GM21447 (cell line): ENCODE results near the gene HERC3.

Experiments used
- ATAC-seq: cut with Tn5 transposase; IDR thresholded peaks from one replicate; pipeline ENCODE4 v1.9.1; 2021; ENCODE audit not compliant: unreplicated experiment

The HERC3 gene

GRCh38 chr4:88744609-88745008 is 152.3 kb downstream of the HERC3 start:
- ATAC-seq = no peak

- ATAC-seq = no peak
Measured at GRCh38 chr4:88745175-88745574, 152.9 kb downstream of the HERC3 start.

- no peak for ATAC-seq
Measured at GRCh38 chr4:88745581-88746163, 153.4 kb downstream of the HERC3 start.

- ATAC-seq = no peak
Measured at GRCh38 chr4:88746206-88746605, 153.9 kb downstream of the HERC3 start.

- ATAC-seq = no peak
Measured at GRCh38 chr4:88747351-88747750, 155.1 kb downstream of the HERC3 start.

- ATAC-seq = no peak
Measured at GRCh38 chr4:88750369-88750768, 158.1 kb downstream of the HERC3 start.

- no peak for ATAC-seq
Measured at GRCh38 chr4:88751258-88752075, 159.2 kb downstream of the HERC3 start.

DNA sequence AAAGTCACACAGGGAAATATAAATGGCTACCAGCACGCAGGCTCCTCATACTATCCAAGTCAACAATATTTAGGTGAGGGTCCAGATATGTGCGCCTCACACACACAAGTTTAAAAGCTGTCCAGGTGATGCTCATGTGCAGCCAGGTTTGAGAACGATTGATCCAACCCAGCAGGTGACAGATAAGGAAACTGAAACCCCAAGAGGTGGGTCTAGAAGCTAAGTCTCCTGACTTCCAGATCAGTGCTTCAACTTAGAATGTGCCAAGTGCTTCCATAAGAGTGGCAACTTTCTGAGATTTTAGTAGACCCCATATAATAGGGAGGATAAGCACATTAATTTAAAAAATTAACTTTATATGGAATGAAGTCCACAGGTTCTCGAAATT is 159.8 kb downstream of the HERC3 start:
- ATAC-seq = no peak

DNA sequence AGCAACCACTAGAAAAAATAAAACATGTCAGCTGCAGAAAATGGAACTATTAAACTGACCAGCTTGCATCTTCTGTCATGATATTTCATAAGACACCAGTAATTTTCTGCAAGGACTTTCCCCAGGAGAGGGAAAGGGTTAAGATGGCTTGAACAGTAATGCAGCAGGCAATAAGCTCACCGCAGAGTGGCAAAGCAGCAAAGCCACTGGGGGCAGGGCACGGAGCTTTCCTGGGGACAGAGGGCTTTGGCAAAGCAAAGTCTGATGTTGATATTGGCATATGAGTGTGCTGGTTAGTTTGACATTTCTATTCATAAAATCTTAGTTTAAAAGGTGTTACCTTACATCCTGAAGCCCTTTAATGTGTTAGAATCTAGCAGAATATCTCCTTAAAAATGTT is 160.5 kb downstream of the HERC3 start:
- ATAC-seq = no peak

- no peak for ATAC-seq
Measured at GRCh38 chr4:88753658-88754571, 161.6 kb downstream of the HERC3 start.

GRCh38 chr4:88754796-88755195 is 162.5 kb downstream of the HERC3 start:
- no peak for ATAC-seq

- ATAC-seq = no peak
Measured at GRCh38 chr4:88755454-88755853, 163.2 kb downstream of the HERC3 start.

GRCh38 chr4:88756149-88756548 is 163.9 kb downstream of the HERC3 start:
- ATAC-seq = no peak

- no peak for ATAC-seq
Measured at GRCh38 chr4:88757067-88757466, 164.8 kb downstream of the HERC3 start.

GRCh38 chr4:88757776-88758175 is 165.5 kb downstream of the HERC3 start:
- no peak for ATAC-seq
